Measurements from ENCODE around the gene NKD2.
A peak's percentile ranks its signal among the peaks of the same experiment; 100 is the strongest.
"Not testable (repeated sequence)": the region's sequence is repeated elsewhere in the genome, so short reads cannot be mapped to it uniquely, and the experiment has no call there.

NKD2 gene

GRCh38 chr5:1000329-1000728, 8.3 kb upstream of the NKD2 start:
- no peak for DNase-seq (ENCODE audit: low spot score)

DNA sequence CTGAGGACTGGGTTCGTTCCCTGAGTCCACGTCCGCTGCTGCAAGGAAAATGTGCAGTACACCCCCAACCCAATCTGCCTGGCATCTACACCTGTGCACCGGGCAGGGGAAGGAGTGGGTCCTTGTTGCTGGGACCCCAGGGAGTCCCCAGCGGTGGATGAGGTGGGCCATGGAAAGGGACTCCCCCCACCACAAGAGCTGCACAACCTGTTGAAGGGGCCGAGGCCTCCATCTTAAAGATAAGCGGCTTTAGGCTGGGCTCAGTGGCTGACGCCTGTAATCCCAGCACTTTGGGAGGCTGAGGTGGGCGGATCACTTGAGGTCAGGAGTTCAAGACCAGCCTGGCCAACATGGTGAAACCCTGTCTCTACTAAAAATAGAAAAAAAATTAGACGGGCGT, 7.8 kb upstream of the NKD2 start:
- DNase-seq (ENCODE audit: low spot score): not testable (repeated sequence)

GRCh38 chr5:1001406-1002270, 7.0 kb upstream of the NKD2 start:
- DNase-seq (ENCODE audit: low spot score): no peak

GRCh38 chr5:1002271-1002546, 6.4 kb upstream of the NKD2 start:
- no peak for DNase-seq (ENCODE audit: low spot score)

DNA sequence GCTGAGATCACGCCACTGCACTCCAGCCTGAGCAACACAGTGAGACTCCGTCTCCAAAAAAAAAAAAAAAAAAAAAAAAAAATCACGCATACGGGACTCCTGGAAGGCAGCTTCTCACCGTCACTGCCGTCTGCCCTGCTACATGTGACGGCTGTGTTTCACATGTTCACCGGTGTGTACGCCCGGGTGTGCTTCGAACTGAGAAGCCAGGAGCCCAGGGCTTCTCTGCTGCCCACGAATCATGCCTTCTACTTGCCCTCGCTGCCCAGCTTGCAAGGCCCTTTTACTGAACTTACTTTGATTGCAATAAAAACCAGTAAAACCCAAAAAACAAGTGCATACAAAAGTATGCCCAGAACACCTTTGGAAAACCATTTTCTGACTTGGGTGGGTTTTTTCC, 5.8 kb upstream of the NKD2 start:
- DNase-seq (ENCODE audit: low spot score): no peak

DNA sequence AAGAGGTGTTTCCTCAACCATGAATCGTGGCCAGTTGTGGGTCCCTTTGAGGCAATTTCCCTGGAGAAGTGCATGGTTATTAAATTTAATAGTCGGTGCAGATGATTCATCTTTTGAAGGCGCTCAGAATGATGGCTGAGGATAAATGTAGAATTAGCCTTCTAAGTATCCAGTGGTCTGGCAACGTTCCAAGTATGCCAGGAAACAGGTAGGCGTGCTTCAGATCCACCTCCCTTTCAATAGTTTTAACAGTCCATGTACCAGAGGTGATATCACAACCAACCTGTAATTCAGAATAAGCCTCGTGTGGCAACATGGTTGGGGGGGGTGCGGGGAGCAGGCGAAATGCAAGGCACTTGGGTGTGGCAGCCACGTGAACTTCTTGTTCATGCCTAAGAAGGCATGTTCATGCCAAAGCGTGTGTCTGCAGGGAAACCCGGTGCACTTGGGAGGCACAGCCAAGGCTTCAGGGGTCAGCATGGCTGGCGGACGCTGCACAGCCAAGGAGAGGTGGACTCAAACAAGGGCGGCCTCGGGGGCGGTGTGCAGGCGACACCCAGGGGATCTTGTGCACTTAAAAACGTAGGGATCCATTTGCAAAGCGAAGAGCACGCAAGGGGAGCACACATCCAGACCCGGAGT, 5.2 kb upstream of the NKD2 start:
- DNase-seq (ENCODE audit: low spot score): peak; percentile 36

DNA sequence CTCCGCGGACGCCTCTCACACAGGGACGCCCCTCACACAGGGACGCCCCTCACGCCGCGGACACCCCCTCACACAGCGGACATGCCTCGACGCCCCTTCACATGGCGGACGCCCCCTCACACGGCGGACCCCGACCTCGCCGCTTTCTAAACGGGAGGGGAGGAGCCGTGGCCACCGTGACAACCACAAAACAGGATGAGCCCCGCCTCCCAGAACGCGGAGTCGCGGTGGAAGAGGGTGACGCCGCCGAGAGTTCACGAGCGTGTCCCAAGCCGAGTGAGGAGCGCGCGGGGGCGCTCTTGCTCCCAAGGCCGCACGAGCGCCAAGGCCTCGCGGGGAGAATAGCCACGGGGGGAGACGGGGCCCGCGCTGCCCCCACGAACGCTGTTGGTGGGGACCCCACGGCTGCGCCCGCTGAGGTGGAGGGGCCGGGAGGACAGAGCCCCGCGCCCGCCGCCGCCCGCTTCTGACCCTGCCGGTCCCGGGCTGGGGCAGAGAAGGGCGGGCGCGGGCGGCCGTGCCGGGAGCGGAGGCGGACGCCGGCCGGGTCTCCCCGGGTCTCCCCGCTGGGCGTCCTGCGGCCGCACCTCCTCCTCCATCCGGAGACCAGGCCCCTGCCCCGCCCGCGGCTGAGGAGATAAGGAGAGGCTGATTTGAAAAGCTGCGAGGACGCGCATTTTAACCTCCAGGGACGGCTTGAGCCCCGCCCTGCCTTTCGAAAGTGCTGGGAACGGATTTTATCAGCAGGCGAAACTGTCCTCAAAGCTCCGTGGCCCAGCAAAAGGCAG, 3.9 kb upstream of the NKD2 start:
- DNase-seq (ENCODE audit: low spot score): peak; percentile 39

- no peak for DNase-seq (ENCODE audit: low spot score)
These were observed 3.3 kb upstream of the NKD2 start for GRCh38 chr5:1005249-1005851.

GRCh38 chr5:1005904-1006655, 2.5 kb upstream of the NKD2 start:
- no peak for DNase-seq (ENCODE audit: low spot score)

DNA sequence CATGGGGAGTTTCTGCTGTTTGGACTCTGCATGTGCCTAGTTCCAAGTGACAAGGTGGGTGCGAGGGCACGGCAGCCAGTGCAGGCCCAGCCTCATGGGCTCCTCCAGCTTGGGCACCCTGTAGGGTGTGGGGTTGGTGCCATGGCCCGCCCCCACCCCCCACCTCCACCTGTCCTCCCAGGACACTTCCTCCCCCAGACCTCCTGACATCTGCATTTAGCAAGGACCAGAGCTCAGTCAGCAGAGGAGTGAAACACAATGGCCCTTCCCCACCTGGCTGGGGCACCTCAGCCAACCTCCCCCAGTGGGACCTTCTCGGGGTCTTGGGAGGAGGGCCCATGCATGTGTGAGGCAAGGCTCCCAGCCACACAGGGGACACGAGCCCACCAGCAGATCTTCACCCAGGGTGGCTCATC, 1.9 kb upstream of the NKD2 start:
- DNase-seq (ENCODE audit: low spot score): no peak

GRCh38 chr5:1007221-1007680, 1.4 kb upstream of the NKD2 start:
- no peak for DNase-seq (ENCODE audit: low spot score)

- no peak for DNase-seq (ENCODE audit: low spot score)
These were observed 736 bp upstream of the NKD2 start for GRCh38 chr5:1007681-1008450.

- no peak for DNase-seq (ENCODE audit: low spot score)
These were observed 968 bp downstream of the NKD2 start for GRCh38 chr5:1009359-1010180.

DNA sequence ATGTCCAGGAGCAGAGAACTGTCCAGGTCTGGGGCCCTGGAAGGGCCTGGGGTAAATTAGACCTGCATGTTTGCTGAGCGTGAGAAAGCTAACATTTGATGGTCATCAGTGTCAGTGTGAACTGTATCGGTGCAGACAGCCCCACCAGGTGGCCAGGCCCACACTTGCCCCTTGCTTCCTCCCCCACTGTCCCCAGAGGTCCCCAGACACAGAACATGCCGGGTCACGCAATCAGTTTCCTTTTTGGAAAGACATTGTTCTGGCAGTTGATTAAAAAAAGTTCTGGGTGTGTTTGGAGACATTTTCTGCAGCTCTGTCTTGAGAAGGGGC, 1.5 kb downstream of the NKD2 start:
- no peak for DNase-seq (ENCODE audit: low spot score)

DNA sequence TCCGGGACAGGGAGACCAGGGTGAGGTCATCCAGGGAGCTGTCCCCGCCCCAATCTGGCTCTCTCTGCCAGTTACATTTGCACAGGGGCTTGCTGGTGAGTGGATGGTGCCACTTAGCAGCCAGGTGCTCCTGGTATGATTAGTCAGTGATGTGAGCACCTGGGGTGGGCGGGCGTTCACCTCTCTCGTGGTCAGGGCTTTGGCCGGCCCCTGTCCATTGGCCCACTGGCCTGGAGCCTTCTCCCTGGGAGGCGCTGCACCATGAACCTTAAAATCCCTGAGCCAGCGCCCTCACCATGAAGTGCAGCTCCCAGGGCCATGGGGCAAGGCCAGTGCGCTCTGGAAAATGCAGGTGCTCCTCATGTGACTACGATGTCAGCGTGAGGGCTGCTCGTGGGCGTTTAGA, 2.0 kb downstream of the NKD2 start:
- no peak for DNase-seq (ENCODE audit: low spot score)

GRCh38 chr5:1011226-1011631, 2.6 kb downstream of the NKD2 start:
- DNase-seq (ENCODE audit: low spot score): no peak

- DNase-seq (ENCODE audit: low spot score): no peak
These were observed 3.2 kb downstream of the NKD2 start for GRCh38 chr5:1011741-1012312.

- DNase-seq (ENCODE audit: low spot score): no peak
These were observed 3.8 kb downstream of the NKD2 start for GRCh38 chr5:1012313-1012841.

- no peak for DNase-seq (ENCODE audit: low spot score)
These were observed 4.3 kb downstream of the NKD2 start for GRCh38 chr5:1012900-1013237.

Measured in CD4-positive, alpha-beta T cell treated with Interleukin-15 for 4 hours (primary cell).